Activated CD4-positive, alpha-beta memory T cell treated with anti-CD3 and anti-CD28 coated beads, Interleukin-2, amount 10 ng/mL, durations not matched to agents 7 days and 5 days (primary cell): ENCODE data around the gene SLC6A18. TPM values are rescaled to one million over a fixed set of nuclear protein-coding genes. Genes with fewer than 3 reads are reported as not detected.

Experiments used
- CTCF ChIA-PET: fragments of 350-600 bp; sonication (Branson Sonifier 250); formaldehyde crosslinking; loops from one replicate; lab custom pipeline; 2021; ENCODE audit warnings: antibody characterized with exemption, inconsistent platforms; lab: Charles Lee
- POLR2A ChIA-PET: fragments of 350-600 bp; sonication (Branson Sonifier 250); formaldehyde crosslinking; loops from one replicate; lab custom pipeline; 2021; ENCODE audit warnings: antibody characterized with exemption; lab: Charles Lee
- DNase-seq: peaks from one replicate; pipeline ENCODE4 v3.0.0-alpha.2; 2020
- H3K27ac Mint-ChIP-seq: one replicate; pipeline ENCODE4 v1.8.0; 2021; ENCODE audit warnings: mild to moderate bottlenecking, mixed read lengths
- H3K27me3 Mint-ChIP-seq: one replicate; pipeline ENCODE4 v1.8.0; 2021; ENCODE audit warnings: mixed read lengths
- H3K36me3 Mint-ChIP-seq: one replicate; pipeline ENCODE4 v1.8.0; 2021; ENCODE audit warnings: low read depth, mixed read lengths
- H3K4me1 Mint-ChIP-seq: one replicate; pipeline ENCODE4 v1.8.0; 2021; ENCODE audit warnings: mixed read lengths
- H3K4me3 Mint-ChIP-seq: one replicate; pipeline ENCODE4 v1.8.0; 2021; ENCODE audit warnings: mild to moderate bottlenecking, mixed read lengths
- H3K9me3 Mint-ChIP-seq: one replicate; pipeline ENCODE4 v1.8.0; 2021; ENCODE audit warnings: mixed read lengths
- total RNA-seq, 2 experiments: library from RNA; stranded (reverse); gene quantifications; one replicate each; pipeline ENCODE4 v1.2.3, GENCODE V29; 2021

SLC6A18 gene
- total RNA-seq, 2 experiments from 2014 or later: not detected

DNA sequence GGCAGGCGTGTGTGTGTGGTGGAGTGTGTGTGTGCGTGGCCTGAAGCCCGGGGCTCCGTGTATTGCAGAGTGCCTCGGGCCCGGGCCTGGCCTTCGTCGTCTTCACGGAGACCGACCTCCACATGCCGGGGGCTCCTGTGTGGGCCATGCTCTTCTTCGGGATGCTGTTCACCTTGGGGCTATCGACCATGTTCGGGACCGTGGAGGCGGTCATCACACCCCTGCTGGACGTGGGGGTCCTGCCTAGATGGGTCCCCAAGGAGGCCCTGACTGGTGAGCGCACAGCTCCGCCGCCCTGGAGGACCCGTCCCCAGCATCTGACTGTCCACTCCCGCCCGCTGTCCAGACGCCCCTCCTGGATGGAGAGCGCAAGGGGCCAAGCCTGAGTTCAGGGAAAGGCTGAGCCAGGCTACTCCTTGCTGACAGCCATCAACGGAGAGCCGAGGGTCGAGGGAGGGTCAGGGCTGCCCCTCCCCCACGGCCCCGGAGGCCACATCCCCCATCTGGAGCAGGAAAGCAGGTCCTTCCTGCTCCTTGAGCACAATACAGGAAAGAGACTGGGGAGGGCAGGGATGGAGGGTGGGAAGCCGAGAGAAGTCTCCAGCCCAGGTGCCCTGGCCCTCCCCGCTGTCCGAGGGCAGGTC, 18.4 kb downstream of the SLC6A18 start:
- CTCF ChIA-PET: no interaction called here
- Mint-ChIP-seq H3K27ac (no peak overlapping the region), H3K36me3 (no peaks in the 10 kb centered on the region), H3K4me3 (no peak overlapping the region), H3K4me1 (no peaks in the 10 kb centered on the region), H3K9me3 (no peaks in the 10 kb centered on the region), H3K27me3 (peaks cover 6% of the 10 kb centered on the region)
- no peak for DNase-seq
- POLR2A ChIA-PET: no interaction called here

DNA sequence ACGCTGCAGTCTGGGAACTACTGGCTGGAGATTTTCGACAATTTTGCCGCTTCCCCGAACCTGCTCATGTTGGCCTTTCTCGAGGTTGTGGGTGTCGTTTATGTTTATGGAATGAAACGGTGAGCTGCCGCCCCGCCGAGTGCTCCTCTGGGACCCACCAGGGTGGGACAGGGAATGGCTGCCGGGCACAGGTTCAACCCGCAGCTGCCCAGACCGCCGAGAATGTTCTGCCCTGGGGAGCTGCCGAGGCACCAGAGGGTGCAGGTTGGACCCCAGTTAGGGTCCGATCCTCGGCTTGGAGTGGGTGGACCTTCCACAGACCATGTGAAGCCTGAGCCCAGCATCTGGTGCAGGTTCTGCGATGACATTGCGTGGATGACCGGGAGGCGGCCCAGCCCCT, 19.1 kb downstream of the SLC6A18 start:
- no peak for DNase-seq
- Mint-ChIP-seq H3K27me3 (peaks cover 6% of the 10 kb centered on the region), H3K4me1 (no peaks in the 10 kb centered on the region), H3K9me3 (no peaks in the 10 kb centered on the region), H3K4me3 (no peak overlapping the region), H3K36me3 (no peaks in the 10 kb centered on the region), H3K27ac (no peak overlapping the region)
- CTCF ChIA-PET: no interaction called here
- POLR2A ChIA-PET: no interaction called here

DNA sequence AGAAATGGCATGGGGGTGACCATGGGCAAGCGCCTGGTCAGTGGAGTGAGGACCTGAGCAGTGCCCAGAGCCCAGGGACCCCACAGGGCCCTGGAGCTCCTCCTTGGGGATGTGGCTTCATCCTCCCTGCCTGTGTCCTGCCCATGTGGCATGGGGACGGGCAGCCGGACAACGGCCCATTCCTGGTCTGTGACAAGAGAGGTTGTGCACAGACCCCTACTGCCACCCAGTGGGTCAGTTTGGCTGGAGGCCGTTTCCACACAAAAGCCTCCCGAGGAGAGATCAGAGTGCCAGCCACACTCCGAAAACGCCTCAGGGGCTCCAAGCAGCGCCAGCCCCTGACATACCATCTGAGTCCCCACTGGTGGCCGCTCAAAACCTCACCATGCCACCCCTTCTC, 19.8 kb downstream of the SLC6A18 start:
- H3K36me3 Mint-ChIP-seq: no peaks in the 10 kb centered on the region
- ChIA-PET POLR2A (no interaction called here), CTCF (no interaction called here)
- no peaks in the 10 kb centered on the region for H3K9me3 Mint-ChIP-seq
- H3K4me1 Mint-ChIP-seq: no peaks in the 10 kb centered on the region
- no peak overlapping the region for H3K4me3 Mint-ChIP-seq
- no peak overlapping the region for H3K27ac Mint-ChIP-seq
- peaks cover 6% of the 10 kb centered on the region for H3K27me3 Mint-ChIP-seq
- no peak for DNase-seq

DNA sequence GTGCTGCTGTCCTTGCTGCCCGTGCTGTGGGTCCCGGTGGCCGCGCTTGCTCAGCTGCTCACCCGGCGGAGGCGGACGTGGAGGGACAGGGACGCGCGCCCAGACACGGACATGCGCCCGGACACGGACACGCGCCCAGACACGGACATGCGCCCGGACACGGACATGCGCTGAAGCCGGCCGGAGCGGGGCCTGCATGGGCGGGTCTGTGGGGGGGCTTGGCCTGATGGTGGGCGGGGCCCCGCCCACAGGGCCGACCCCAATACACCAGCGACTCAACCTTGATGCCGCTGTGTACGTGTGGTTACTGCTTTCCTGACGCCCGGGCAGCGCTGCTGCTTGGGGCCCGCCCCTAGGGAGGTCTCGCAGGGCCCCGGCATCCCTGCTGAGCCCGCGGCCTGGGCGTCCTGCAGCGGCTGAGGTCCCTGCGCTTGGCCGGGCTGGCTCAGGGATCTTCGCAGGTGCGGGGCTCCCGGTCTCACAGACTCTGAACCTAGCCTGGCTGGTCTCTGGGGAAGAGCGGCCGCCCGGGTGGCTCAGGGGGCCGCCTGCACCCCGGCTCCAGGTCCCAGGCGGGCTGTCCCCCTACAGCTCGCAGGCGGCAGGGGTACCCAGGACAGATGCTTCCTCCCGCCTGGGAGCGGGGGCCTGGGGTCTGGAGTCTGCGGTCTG, 20.9 kb downstream of the SLC6A18 start:
- Mint-ChIP-seq H3K27me3 (peaks cover 6% of the 10 kb centered on the region), H3K27ac (no peak overlapping the region), H3K9me3 (no peaks in the 10 kb centered on the region), H3K36me3 (no peaks in the 10 kb centered on the region), H3K4me1 (no peaks in the 10 kb centered on the region), H3K4me3 (no peak overlapping the region)
- ChIA-PET CTCF (no interaction called here), POLR2A (no interaction called here)
- DNase-seq: no peak

DNA sequence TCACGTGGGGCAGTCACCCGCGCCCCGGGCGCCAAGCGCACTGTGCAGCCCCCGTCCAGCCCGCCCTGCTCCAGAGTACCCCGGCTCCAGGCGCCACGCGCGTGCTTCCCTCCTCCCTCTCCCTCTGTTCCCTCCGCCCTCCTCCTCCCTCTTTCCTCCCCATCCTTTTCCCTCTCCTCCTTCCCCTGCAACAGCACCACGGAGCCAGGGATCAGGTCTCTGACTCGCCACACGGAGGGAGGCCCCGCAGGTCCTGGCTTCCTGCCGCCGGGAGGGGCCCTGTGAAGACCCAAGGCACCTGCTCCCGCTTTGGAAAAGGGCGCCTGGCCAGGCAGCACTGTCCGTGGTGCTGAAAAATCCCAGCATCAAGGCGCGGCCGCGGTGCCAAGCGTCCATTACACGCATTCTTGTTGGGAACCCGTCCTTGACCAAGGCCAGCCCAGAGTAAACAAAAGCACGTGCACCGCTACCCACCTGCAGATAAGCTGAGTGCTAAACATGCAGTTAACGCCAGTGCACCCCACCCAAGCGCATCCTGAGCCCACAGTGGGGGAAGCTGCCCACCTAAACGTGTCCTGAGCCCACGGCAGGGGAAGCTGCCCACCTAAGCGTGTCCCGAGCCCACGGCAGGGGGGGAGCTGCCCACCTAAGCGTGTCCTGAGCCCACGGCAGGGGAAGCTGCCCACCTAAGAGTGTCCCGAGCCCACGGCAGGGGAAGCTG, 21.7 kb downstream of the SLC6A18 start:
- peak; percentile 28 for DNase-seq
- no peak overlapping the region for H3K27ac Mint-ChIP-seq
- no peaks in the 10 kb centered on the region for H3K36me3 Mint-ChIP-seq
- H3K4me1 Mint-ChIP-seq: no peaks in the 10 kb centered on the region
- H3K9me3 Mint-ChIP-seq: no peaks in the 10 kb centered on the region
- peaks cover 6% of the 10 kb centered on the region for H3K27me3 Mint-ChIP-seq
- ChIA-PET POLR2A (no interaction called here), CTCF (no interaction called here)
- no peak overlapping the region for H3K4me3 Mint-ChIP-seq

DNA sequence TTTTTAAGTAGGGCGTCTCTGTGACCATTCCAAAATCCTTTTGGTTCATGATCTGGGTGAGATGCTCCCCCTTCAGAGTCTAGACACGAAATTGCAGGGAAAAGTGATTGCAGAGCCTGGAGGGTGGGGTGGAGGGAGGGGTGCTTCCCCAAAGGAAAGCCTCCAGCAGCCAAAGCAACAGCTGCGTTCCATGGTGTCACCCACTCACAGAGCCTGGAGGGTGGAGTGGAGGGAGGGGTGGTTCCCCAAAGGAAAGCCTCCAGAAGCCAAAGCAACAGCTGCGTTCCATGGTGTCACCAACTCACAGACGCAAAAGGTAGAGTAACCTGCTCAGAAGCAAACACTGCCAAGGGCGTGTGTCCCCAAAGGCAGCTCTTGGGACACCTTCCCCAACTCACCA, 22.6 kb downstream of the SLC6A18 start:
- H3K36me3 Mint-ChIP-seq: no peaks in the 10 kb centered on the region
- H3K27me3 Mint-ChIP-seq: peaks cover 6% of the 10 kb centered on the region

DNA sequence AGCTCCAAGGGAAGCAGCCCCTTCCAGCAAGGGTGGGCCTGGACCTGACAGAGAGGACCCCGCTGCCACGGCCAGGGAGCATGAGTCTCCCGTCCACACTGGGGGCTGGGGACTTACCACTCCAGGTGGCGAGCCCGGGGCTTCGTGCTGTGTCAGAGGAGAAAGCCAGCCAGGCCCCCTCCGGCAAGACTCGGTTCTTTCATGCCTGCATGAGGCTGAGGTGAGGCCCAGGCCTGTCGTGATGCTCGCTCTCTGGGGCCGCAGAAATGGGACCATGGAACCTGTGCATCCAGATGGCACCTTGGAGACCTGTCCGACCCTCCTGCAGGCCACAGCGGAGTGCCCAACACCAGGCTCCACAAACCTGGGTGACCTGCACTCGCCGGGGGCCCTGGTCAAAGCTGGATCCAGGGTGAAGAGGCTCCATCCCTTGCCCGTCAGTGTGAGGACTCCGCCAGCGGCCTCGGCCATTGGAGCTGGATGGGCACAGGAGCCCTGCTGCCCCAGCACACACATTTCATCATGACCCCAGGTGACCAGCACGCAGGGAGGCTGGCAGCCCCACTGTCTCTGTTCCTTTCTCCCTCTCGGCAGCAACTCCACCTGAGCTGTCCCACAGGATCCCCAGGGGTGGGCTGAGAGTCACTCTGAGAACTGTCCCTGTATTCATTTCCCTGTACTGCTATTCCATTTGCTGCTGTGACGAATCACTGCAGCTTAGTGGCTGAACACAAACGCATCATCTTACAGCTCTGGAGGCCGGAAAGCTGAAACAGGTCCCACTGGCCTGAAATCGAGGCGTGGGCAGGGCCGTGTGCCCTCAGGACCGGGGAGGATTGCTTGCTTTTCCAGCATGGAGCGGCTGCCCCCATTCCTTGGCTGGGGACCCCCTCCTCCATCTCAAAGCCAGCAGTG, 24.4 kb downstream of the SLC6A18 start:
- CTCF ChIA-PET: no interaction called here
- peaks cover 6% of the 10 kb centered on the region for H3K4me1 Mint-ChIP-seq
- H3K9me3 Mint-ChIP-seq: no peaks in the 10 kb centered on the region
- POLR2A ChIA-PET: no interaction called here
- peaks cover 6% of the 10 kb centered on the region for H3K27me3 Mint-ChIP-seq
- no peaks in the 10 kb centered on the region for H3K36me3 Mint-ChIP-seq
- H3K4me3 Mint-ChIP-seq: no peak overlapping the region
- DNase-seq: no peak
- H3K27ac Mint-ChIP-seq: no peak overlapping the region

More for the DNA sequence above, 22.6 kb downstream of the SLC6A18 start:
- ChIA-PET POLR2A (no interaction called here), CTCF (no interaction called here)
- no peak for DNase-seq
- Mint-ChIP-seq H3K4me1 (peaks cover 2% of the 10 kb centered on the region), H3K27ac (no peak overlapping the region), H3K4me3 (no peak overlapping the region), H3K9me3 (no peaks in the 10 kb centered on the region)

DNA sequence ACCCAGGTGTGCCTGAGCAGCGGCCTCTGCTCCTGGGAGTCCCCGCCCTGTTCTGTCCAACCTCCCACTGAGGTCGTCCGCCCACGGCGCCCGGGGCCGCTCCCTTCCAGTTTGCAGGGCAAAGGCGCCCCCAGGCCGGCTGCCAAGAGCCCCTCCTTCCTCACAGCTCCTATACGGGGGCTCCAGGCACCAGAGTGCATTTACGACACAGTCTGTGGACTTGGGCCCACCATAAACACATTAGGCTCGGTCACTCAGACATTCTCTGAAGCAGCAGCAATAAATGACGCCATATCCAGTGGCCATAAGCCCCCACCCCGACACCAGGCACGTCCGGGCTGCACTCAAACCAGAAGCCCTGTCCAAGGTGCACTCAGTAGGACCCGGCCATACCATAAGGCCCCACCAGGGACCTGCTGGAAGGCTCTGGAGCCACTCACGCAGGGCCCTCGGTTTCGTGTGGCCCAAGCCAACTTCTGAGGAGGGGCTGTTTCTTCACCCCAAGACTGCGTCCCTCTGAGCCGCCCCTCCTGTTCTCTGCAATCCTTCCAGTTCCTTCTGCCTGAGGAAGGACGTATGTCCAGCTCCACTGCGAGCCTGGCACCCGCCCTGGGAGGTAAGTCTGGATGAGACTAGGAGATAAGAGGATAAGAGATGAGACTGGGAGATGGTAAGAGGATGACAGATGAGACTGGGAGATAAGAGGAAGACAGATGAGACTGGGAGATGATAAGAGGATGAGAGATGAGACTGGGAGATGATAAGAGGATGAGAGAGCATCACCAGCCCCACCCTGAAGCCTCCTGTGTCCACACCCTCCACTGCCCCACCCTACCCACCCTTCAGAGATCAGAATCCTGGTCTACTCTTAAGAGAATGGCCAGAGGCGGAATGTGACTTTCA, 26.7 kb downstream of the SLC6A18 start:
- POLR2A ChIA-PET: no interaction called here
- Mint-ChIP-seq H3K36me3 (no peaks in the 10 kb centered on the region), H3K9me3 (no peaks in the 10 kb centered on the region), H3K4me3 (no peak overlapping the region), H3K4me1 (peaks cover 25% of the 10 kb centered on the region), H3K27me3 (peaks cover 4% of the 10 kb centered on the region), H3K27ac (no peak overlapping the region)
- CTCF ChIA-PET: no interaction called here
- DNase-seq: no peak

DNA sequence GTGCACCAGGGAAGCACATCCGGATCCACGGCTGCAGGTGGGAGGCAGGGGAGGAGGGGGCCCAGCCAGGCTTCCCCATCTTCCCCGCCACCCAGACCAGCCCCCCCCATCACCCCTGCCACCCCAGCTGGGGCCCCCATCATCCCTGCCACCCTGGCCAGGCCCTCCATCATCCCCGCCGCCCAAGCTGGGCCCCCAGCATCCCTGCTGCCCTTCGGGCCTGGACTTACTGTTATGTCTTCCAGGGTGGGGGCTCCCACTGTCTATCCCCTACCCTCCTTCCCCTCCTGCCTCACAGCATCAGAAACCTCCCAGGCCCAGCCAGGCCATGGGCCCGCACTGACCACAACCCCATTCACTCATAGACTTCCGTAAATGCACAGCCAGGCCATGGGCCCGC, 27.5 kb downstream of the SLC6A18 start:
- H3K27me3 Mint-ChIP-seq: no peaks in the 10 kb centered on the region
- ChIA-PET CTCF (interaction anchor here (0.7 kb wide), 1 partner anchor 198 kb away, joined by 3 read pairs; no protein-coding TSS in a partner anchor), POLR2A (no interaction called here)
- H3K36me3 Mint-ChIP-seq: no peaks in the 10 kb centered on the region
- DNase-seq: no peak
- peaks cover 25% of the 10 kb centered on the region for H3K4me1 Mint-ChIP-seq
- H3K4me3 Mint-ChIP-seq: no peak overlapping the region
- no peak overlapping the region for H3K27ac Mint-ChIP-seq
- H3K9me3 Mint-ChIP-seq: no peaks in the 10 kb centered on the region

DNA sequence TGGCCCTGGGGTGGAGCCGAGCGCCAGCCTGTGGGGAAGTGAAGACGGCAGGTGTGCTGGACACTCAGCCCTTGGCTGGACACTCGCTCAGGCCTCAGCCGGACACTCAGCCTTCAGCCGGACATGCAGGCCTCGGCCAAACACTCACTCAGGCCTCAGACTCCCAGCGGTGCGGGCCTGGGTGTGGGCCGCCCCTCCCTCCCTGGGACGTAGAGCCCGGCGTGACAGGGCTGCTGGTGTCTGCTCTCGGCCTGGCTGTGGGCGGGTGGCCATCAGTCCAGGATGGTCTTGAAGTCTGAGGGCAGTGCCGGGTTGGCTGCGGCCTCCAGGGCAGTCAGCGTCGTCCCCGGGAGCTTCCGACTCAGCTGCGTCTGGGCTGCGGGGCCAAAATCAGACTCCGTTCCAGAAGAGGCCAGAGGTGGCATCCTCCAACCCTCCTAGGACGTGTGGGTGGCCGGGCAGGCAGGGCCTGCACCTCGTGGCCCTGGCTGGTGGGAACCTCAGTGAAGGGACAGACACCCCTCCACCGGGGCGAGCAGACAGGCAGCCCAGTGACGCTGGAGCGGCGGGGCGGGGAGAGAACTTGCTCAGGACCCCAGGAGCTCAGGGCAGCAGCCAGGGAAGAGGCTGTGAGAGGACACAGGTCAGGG, 28.4 kb downstream of the SLC6A18 start:
- peaks cover 25% of the 10 kb centered on the region for H3K4me1 Mint-ChIP-seq
- H3K36me3 Mint-ChIP-seq: no peaks in the 10 kb centered on the region
- H3K27me3 Mint-ChIP-seq: no peaks in the 10 kb centered on the region
- DNase-seq: no peak
- no peak overlapping the region for H3K4me3 Mint-ChIP-seq
- H3K9me3 Mint-ChIP-seq: no peaks in the 10 kb centered on the region
- no peak overlapping the region for H3K27ac Mint-ChIP-seq
- CTCF ChIA-PET: interaction anchor here (1.1 kb wide), 1 partner anchor 392 kb away, joined by 3 read pairs; no protein-coding TSS in a partner anchor
- POLR2A ChIA-PET: interaction anchor here (2.5 kb wide), 1 partner anchor 62 kb away, joined by 8 read pairs; no protein-coding TSS in a partner anchor

DNA sequence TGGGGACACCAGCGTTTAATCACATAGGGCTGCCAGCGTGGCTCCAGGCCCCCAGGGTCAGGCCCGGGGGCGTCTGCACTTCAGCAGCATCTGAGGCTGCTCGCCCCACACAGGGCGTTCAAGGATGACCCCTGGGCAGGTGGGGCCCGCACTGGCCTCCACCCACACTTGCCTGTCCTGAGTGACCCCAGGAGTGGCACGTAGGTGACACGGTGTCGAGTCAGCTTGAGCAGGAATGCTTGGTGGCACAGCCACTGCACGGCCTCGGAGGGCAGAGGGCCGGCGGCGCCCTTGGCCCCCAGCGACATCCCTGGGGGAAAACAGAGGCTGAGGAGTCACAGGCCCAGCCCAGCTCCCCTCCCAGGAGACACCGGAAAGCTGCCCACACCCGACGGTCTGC, 29.0 kb downstream of the SLC6A18 start:
- no peak overlapping the region for H3K4me3 Mint-ChIP-seq
- H3K27ac Mint-ChIP-seq: no peak overlapping the region
- CTCF ChIA-PET: interaction anchor here (0.6 to 1.5 kb wide), 5 partner anchors 45 to 391 kb away, joined by 3 to 5 read pairs (median 3); no protein-coding TSS in a partner anchor
- no peaks in the 10 kb centered on the region for H3K36me3 Mint-ChIP-seq
- H3K4me1 Mint-ChIP-seq: peaks cover 25% of the 10 kb centered on the region
- POLR2A ChIA-PET: interaction anchor here (1.7 to 2.5 kb wide), 2 partner anchors 62 to 90 kb away, joined by 8 to 9 read pairs; partner anchors contain the start of gene CLPTM1L
- no peaks in the 10 kb centered on the region for H3K27me3 Mint-ChIP-seq
- no peaks in the 10 kb centered on the region for H3K9me3 Mint-ChIP-seq
- DNase-seq: no peak
